K562 (cell line): ENCODE results near the gene GRM3. TPM values are rescaled to one million over a fixed set of nuclear protein-coding genes. Genes with fewer than 3 reads are reported as not detected.

Experiments
- ATAC-seq: fragments of 200-7000 bp; cut with Tn5 transposase; 3 replicates; pipeline ENCODE4 v1.9.1; 2020; ENCODE audit warnings: moderate library complexity
- BruUV-seq: library from RNA; stranded (reverse); fragments of 400-500 nt; replicated peaks from 2 replicates; lab custom pipeline; 2021; lab: Mats Ljungman, UMichigan
- CTCF ChIA-PET: fragments of 300-600 bp; formaldehyde crosslinking; extraction: SDS; loops from one replicate; lab custom pipeline; 2021; ENCODE audit warnings: low intra/inter-chr PET ratio; lab: Yijun Ruan, JAX
- POLR2A ChIA-PET: fragments of 300-600, 350-650 bp; sonication (Branson Sonifier 250); formaldehyde crosslinking; extraction: SDS; loops from one replicate; lab custom pipeline; 2021; ENCODE audit warnings: antibody characterized with exemption, inconsistent platforms; lab: Yijun Ruan, JAX
- DNase-seq, 4 experiments: peaks; one replicate each; pipeline versions ENCODE4 v3.0.0 to v3.0.0-alpha.2; 2011 to 2018; ENCODE audit warnings: low spot score in 3 of 4, mixed read lengths in 3 of 4; ENCODE audit errors: extremely low read depth in 1 of 4
- FAIRE-seq: peaks from 2 replicates; lab custom pipeline; 2011; peaks lifted over from hg19 to GRCh38; lab: Jason Lieb, UNC
- H2AFZ ChIP-seq: 2 replicates; pipeline ENCODE4 v1.6.0; 2011; ENCODE audit warnings: low read depth, low read length, control low read depth, inconsistent platforms
- H3K27ac ChIP-seq: fragments of 200-600 bp; 3 replicates; pipeline ENCODE4 v1.8.0; 2011; ENCODE audit warnings: low read depth, mild to moderate bottlenecking, control low read depth, inconsistent platforms, low read length, moderate library complexity, mixed read lengths; ENCODE audit errors: extremely low read depth
- H3K27me3 ChIP-seq, 2 experiments: fragments of 300-600 bp in 1 of 2; 2 replicates in 1 of 2; 3 replicates in 1 of 2; pipeline versions ENCODE4 v1.6.0 to v1.8.0; 2011; ENCODE audit warnings: inconsistent platforms in 2 of 2, low read length in 2 of 2, mild to moderate bottlenecking in 1 of 2, mixed read lengths in 1 of 2, moderate library complexity in 1 of 2; ENCODE audit not compliant: control insufficient read depth in 2 of 2, insufficient read depth in 2 of 2
- H3K36me3 ChIP-seq: fragments of 300-600 bp; 3 replicates; pipeline ENCODE4 v1.8.0; 2011; ENCODE audit warnings: mild to moderate bottlenecking, low read length, inconsistent platforms; ENCODE audit not compliant: control insufficient read depth, insufficient read depth
- H3K4me1 ChIP-seq, 2 experiments: fragments of 200-600 bp in 1 of 2; replicated peaks in 1 of 2; 2 replicates in 1 of 2; 3 replicates in 1 of 2; pipeline versions ENCODE4 v1.5.1 to v1.8.0; 2011; ENCODE audit warnings: inconsistent platforms in 2 of 2, low read length in 2 of 2, mild to moderate bottlenecking in 1 of 2, mixed read lengths in 1 of 2, moderate library complexity in 1 of 2; ENCODE audit not compliant: control insufficient read depth in 2 of 2, insufficient read depth in 2 of 2
- H3K4me2 ChIP-seq: 2 replicates; pipeline ENCODE4 v1.6.1; 2011; ENCODE audit warnings: low read length, control low read depth, inconsistent platforms, mixed read lengths; ENCODE audit not compliant: insufficient read depth
- H3K4me3 ChIP-seq: fragments of 200-600 bp; sonication (generic), shearing (Covaris generic); 2 replicates; pipeline ENCODE4 v1.5.1; 2016; ENCODE audit warnings: control low read depth, inconsistent platforms
- H3K79me2 ChIP-seq: fragments of 200-600 bp; 3 replicates; pipeline ENCODE4 v1.8.0; 2011; ENCODE audit warnings: low read length, inconsistent platforms; ENCODE audit not compliant: control insufficient read depth, insufficient read depth
- H3K9ac ChIP-seq, 2 experiments: 2 replicates each; pipeline versions ENCODE4 v1.6.0 to v1.6.1; 2011; ENCODE audit warnings: low read depth in 2 of 2, low read length in 2 of 2, control low read depth in 1 of 2, inconsistent platforms in 1 of 2, mild to moderate bottlenecking in 1 of 2, mixed read lengths in 1 of 2; ENCODE audit not compliant: insufficient read depth in 1 of 2
- H3K9me1 ChIP-seq: one replicate; pipeline ENCODE4 v1.6.0; 2011; ENCODE audit warnings: inconsistent platforms, mild to moderate bottlenecking, low read length, moderate library complexity; ENCODE audit not compliant: control insufficient read depth, insufficient read depth
- H3K9me3 ChIP-seq: replicated peaks from 2 replicates; pipeline ENCODE4 v1.5.1; 2011; ENCODE audit warnings: low read depth, low read length, inconsistent platforms; ENCODE audit not compliant: control insufficient read depth, insufficient read depth
- H4K20me1 ChIP-seq: replicated peaks from 2 replicates; pipeline ENCODE4 v1.6.1; 2011; ENCODE audit warnings: low read length, inconsistent platforms, mixed read lengths; ENCODE audit not compliant: control insufficient read depth, insufficient read depth
- ARHGAP35 ChIP-seq: fragments of 450-650 bp; IDR thresholded peaks from 2 replicates; pipeline ENCODE4 v1.6.1; 2018; ENCODE audit not compliant: partially characterized antibody
- ETV1 ChIP-seq: fragments of 450-650 bp; conservative IDR thresholded peaks from 2 replicates; pipeline ENCODE4 v1.6.1; 2016; ENCODE audit warnings: missing genetic modification characterization, control low read depth, low read depth, missing compliant biosample characterization
- HNRNPK ChIP-seq: fragments of 200-400 bp; formaldehyde crosslinking; IDR thresholded peaks from one replicate; pipeline ENCODE4 v1.6.1; 2018; ENCODE audit warnings: mild to moderate bottlenecking, low read depth, low read length; ENCODE audit not compliant: poor library complexity, severe bottlenecking
- KDM4B ChIP-seq, 2 experiments: fragments of 450-650 bp in 1 of 2; sonication (generic) in 1 of 2; IDR thresholded peaks; 2 replicates each; pipeline ENCODE4 v1.6.1; 2016 to 2017; ENCODE audit warnings: borderline replicate concordance in 2 of 2, antibody characterized with exemption in 1 of 2, low read depth in 1 of 2, mild to moderate bottlenecking in 1 of 2
- MAFF ChIP-seq: IDR thresholded peaks from 2 replicates; pipeline ENCODE4 v1.6.1; 2012; ENCODE audit warnings: low read length, improper control_type of control experiment
- NCOA6 ChIP-seq: fragments of 450-650 bp; IDR thresholded peaks from 2 replicates; pipeline ENCODE4 v1.6.1; 2017; ENCODE audit warnings: mild to moderate bottlenecking
- PHB ChIP-seq: fragments of 250-450 bp; sonication (Bioruptor Pico); IDR thresholded peaks from 2 replicates; pipeline ENCODE4 v1.5.0; 2021
- TBP ChIP-seq: optimal IDR thresholded peaks from 2 replicates; pipeline ENCODE3; 2011; ENCODE audit warnings: low read depth, low read length, improper control_type of control experiment
- ZNF12 ChIP-seq: sonication (generic); formaldehyde crosslinking; IDR thresholded peaks from 2 replicates; pipeline ENCODE4 v1.4.0; 2020; ENCODE audit warnings: mild to moderate bottlenecking, missing genetic modification reagents
- ZNF124 ChIP-seq: sonication (generic); formaldehyde crosslinking; IDR thresholded peaks from 2 replicates; pipeline ENCODE4 v1.8.1; 2022; ENCODE audit warnings: missing genetic modification reagents
- WGBS: fragments of 100-300 bp; shearing (Covaris generic); methylation state at CpG from one replicate; pipeline ENCODE4 v1.1.6; 2016; ENCODE audit warnings: low coverage, mixed read lengths; ENCODE audit not compliant: insufficient coverage; ENCODE audit errors: missing lambda C conversion rate; 5-methylcytosine and 5-hydroxymethylcytosine counted together
- in situ Hi-C: fragments of 300-500 bp; cut with MboI; formaldehyde crosslinking; loops from 4 replicates; pipeline ENCODE4 v1.15.0; 2018; ENCODE audit warnings: inconsistent platforms, mixed read lengths
- intact Hi-C: fragments of 100-400 bp; cut with micrococcal nuclease; formaldehyde crosslinking; loops from 2 replicates; pipeline ENCODE4 v1.14.2; 2022
- polyA plus RNA-seq, 8 experiments: library from polyadenylated mRNA; depleted of rRNA in 4 of 8; stranded (reverse) in 5 of 8; unstranded in 3 of 8; fragments of >200 nt; fragmentation: Nextera tagmentation in 2 of 8; fragmentation: Illumina TruSeq in 1 of 8; extraction: Ambion mirVana in 2 of 8; extraction: Trizol in 1 of 8; gene quantifications; 2 replicates each; pipeline versions ENCODE4 v1.2.1 to v1.2.3, GENCODE V29; 2011 to 2014; ENCODE audit warnings: inconsistent platforms in 1 of 8, missing spikeins in 1 of 8
- total RNA-seq, 7 experiments: library from RNA; depleted of rRNA in 6 of 7; stranded (reverse); fragments of >200 nt in 6 of 7; fragmentation: Illumina TruSeq in 2 of 7; extraction: Trizol in 2 of 7; gene quantifications; 2 replicates each; pipeline versions ENCODE4 v1.2.1 to v1.2.3, GENCODE V29; 2011 to 2021; ENCODE audit warnings: low replicate concordance in 1 of 7
- TF ChIP-seq, protein P1 (sequence below): fragments of 250-450 bp; sonication (Bioruptor Pico); IDR thresholded peaks from 2 replicates; pipeline ENCODE4 v1.4.0; 2020
- TF ChIP-seq, protein P2 (sequence below): fragments of 250-450 bp; sonication (Bioruptor Pico); IDR thresholded peaks from 2 replicates; pipeline ENCODE4 v1.5.0; 2021; ENCODE audit warnings: mild to moderate bottlenecking, moderate library complexity

The GRM3 gene
- total and polyA plus RNA-seq, 9 of the 15 experiments (the other 6 are each of a cell fraction or from before 2014, with no cell fraction given) = 0.03 to 0.08 (median 0.03) TPM; not detected in 6

DNA sequence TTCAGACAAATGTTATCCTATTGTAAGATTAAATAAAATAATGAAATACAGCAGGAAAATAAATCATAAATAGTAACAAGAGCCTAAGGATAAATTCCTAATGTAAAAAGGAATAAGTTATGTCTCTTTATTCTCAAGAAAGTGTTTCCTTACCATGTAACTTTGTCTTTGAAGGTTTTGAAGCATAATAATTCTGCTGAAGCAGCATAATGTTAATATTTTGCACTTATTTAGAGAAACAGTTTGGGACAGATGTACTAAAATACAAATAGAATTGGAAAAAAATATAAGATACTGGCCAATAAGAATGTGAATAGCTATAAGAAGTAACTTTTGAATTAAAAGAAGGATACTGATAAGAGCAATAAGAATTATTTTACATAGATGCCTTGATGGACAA lies 45.7 kb downstream of the GRM3 start (continued):
- TF ChIP-seq, protein P1, sequence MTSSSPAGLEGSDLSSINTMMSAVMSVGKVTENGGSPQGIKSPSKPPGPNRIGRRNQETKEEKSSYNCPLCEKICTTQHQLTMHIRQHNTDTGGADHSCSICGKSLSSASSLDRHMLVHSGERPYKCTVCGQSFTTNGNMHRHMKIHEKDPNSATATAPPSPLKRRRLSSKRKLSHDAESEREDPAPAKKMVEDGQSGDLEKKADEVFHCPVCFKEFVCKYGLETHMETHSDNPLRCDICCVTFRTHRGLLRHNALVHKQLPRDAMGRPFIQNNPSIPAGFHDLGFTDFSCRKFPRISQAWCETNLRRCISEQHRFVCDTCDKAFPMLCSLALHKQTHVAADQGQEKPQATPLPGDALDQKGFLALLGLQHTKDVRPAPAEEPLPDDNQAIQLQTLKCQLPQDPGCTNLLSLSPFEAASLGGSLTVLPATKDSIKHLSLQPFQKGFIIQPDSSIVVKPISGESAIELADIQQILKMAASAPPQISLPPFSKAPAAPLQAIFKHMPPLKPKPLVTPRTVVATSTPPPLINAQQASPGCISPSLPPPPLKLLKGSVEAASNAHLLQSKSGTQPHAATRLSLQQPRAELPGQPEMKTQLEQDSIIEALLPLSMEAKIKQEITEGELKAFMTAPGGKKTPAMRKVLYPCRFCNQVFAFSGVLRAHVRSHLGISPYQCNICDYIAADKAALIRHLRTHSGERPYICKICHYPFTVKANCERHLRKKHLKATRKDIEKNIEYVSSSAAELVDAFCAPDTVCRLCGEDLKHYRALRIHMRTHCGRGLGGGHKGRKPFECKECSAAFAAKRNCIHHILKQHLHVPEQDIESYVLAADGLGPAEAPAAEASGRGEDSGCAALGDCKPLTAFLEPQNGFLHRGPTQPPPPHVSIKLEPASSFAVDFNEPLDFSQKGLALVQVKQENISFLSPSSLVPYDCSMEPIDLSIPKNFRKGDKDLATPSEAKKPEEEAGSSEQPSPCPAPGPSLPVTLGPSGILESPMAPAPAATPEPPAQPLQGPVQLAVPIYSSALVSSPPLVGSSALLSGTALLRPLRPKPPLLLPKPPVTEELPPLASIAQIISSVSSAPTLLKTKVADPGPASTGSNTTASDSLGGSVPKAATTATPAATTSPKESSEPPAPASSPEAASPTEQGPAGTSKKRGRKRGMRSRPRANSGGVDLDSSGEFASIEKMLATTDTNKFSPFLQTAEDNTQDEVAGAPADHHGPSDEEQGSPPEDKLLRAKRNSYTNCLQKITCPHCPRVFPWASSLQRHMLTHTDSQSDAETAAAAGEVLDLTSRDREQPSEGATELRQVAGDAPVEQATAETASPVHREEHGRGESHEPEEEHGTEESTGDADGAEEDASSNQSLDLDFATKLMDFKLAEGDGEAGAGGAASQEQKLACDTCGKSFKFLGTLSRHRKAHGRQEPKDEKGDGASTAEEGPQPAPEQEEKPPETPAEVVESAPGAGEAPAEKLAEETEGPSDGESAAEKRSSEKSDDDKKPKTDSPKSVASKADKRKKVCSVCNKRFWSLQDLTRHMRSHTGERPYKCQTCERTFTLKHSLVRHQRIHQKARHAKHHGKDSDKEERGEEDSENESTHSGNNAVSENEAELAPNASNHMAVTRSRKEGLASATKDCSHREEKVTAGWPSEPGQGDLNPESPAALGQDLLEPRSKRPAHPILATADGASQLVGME (CRISPR knock-in tag) = no peak
- TF ChIP-seq MAFF (peak; percentile 18; the same call in 1 of the 2 replicates), NCOA6 (no peak), HNRNPK (no peak)
- TF ChIP-seq, all 486 proteins: peak for 4

DNA sequence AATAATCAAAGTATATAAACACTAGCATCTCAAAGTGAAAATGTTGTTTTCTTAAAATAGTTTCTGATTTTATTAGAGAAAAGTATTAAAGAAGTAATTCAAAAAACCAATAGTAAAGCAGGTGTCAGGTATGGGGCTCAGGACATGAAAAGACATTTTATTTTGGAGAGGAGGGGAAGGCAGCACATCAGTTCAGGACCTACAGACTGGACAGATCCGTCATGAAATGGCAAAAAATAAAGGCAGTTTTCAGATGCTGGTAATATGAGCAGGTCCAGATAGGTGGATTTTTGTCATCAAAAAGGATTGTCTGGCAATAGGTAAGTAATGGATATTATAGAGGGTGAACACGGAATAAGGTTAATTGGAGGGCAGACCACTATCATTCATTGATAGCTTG lies 49.0 kb downstream of the GRM3 start:
- DNase-seq (no peak), ATAC-seq (no peak), FAIRE-seq (no peak)
- intact Hi-C loops = no loop called here
- Histone ChIP-seq H3K4me2 (no peak overlapping the region), H4K20me1 (no peaks in the 10 kb centered on the region), H3K9me3 (no peaks in the 10 kb centered on the region), H3K27me3 (no peaks in the 10 kb centered on the region), H3K4me3 (no peak overlapping the region), H3K9me1 (no peaks in the 10 kb centered on the region), H3K27ac (no peak overlapping the region), H3K4me1 (no peaks in the 10 kb centered on the region), H3K9ac (no peak overlapping the region), H3K79me2 (no peaks in the 10 kb centered on the region), H3K36me3 (no peaks in the 10 kb centered on the region), H2AFZ (no peak overlapping the region)
- ChIA-PET CTCF (no interaction called here), POLR2A (no interaction called here)
- BruUV-seq = no TSS peak
- no peak for TF ChIP-seq TBP
- TF ChIP-seq KDM4B (IDR thresholded peaks at IDR 0.05; ENCODE audit: borderline replicate concordance in 2 of 2, low read depth in 1 of 2) = no peak
- no peak for TF ChIP-seq ZNF12
- TF ChIP-seq, protein P2, sequence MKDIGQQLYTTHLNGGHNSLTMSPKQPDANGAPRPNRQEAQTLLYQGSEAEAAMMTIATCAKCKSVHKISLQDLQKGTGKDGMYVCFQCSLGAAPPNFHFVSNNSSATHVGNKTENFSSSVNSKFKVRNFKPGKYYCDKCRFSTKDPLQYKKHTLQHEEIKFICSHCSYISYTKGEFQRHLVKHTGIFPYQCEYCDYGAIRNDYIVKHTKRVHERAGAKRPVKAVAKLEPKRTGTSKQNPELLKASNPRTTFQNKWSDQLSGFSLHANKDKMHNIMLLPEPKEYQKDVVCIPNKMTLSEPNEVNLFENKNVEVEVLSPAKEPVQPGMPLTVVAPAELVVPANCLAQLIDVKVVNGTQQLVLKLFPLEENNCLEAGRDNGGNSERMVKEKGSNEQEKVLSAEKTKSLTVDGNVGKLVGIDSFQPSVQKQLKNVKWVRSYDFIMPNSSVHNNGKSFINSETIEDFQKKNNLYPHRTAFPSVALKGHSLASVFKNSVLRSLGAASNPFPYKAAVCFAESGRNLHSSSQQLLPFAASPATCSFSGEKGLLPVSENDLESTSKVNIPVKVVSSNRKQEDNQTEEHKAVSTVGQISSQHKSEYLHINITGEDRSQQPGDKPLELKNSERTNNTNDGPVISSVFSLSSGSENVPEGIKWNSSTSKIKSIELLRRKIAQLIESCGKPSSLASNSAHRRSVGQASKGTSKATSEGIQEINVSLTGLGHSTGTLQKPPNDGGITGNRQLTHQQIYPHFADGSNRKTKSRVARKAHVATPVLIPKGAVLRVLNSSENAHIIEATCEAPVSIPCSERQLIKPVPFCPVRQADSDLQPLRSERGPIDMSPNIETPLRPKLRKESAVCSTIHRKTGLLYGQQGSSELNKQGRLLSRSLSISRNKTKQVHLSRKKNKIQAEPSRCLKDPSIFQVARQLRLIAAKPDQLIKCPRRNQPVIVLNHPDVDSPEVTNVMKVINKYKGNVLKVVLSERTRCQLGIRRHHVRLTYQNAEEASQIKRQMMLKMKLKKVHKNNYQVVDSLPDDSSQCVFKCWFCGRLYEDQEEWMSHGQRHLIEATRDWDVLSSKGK = no peak
- no peak for TF ChIP-seq ARHGAP35
- no peak for TF ChIP-seq PHB (CRISPR knock-in tag)
- no peak for TF ChIP-seq ETV1 (tag)
- no peak for TF ChIP-seq ZNF124 (CRISPR knock-in tag)
- 0% methylated on average over 2 of the region's 2 CpGs for WGBS
- in situ Hi-C loops = no loop called here
